ENCODE data around the gene SEL1L3.

Gene SEL1L3

DNA sequence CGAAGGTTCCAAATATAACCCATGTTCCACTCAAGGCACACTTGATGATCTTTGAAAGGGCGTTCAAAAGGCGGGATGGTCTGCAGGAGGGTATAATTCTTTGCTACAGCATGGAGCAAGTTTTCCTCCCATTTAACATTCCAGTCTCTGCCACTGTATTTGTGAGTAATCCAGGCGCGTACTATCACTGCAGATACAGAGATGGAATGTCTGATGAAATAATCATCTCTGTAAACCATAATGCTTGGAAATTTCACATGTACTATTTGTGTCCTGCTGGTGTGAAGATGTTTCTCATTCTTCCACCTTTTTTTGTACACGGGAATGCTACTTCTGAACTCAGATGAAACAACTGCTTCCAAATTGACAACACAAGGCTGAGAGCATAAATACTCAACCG is 15.5 kb downstream of the SEL1L3 start:
- no peak for DNase-seq (ENCODE audit: low read depth)

- no peak for DNase-seq (ENCODE audit: low read depth)
These were observed 16.7 kb downstream of the SEL1L3 start for GRCh38 chr4:25845841-25846653.

DNA sequence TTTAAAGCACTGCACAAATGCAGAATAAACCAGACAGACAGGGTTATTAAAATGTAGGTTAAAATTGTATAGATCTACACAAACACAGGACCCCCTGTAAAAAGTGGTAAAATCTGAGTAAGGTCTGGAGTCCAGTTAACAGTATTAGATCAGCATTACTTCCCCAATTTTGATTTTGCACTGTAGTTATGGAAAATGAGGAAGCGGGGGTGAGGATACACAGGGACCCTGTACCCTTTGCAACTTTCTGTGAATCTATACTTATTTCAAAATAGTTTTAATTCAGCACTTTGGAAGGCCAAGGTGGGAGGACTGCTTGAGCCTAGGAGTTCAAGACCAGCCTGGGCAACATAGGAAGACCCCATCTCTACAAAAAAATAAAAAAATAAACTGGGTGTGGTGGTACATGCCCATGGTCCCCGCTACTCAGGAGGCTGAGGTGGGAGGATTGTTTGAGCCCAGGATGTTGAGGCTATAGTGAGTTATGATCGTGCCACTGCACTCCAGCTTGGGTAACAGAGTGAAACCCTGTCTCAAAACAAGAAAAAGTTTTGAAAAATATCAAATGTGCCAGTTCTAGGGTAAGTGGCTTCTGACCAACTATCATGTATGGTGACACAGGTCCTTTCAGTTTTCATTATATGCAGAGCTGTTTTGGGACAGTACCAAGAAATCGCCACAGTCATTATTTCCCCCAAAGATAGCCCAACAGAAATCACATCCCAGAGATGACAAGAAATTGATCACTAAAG is 17.7 kb downstream of the SEL1L3 start:
- DNase-seq (ENCODE audit: low read depth): no peak

GRCh38 chr4:25843340-25844097 is 19.3 kb downstream of the SEL1L3 start:
- DNase-seq (ENCODE audit: low read depth): no peak

DNA sequence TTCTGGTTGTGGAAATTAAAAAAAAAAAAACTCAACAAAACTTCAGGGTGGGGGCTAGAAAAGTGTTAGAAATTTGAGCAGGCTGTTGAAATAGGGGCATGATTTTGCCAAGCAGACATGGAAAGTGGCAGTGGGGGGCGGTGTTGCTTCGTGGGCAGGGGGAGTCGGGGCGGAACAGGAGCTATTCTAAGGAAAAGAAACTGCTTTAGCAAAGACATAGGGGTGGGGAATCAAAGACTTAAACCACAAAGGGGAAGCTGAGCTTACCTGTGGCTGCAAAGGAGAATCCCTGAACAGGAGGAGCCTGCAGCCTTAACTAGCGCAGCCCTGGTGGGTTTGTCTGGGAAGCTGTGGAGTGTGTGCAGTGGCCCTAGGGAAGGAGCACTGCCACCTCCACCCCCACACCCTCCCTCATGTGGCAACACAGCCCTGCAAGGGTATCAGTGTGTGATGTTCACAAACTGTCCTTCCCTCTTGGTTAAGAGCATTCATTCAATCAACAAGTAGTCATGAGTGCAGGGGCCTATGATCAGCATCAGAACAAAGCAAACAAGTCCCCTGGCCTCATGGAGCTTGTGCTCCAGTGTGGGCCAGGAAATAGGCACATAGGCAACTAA is 20.5 kb downstream of the SEL1L3 start:
- no peak for DNase-seq (ENCODE audit: low read depth)

- no peak for DNase-seq (ENCODE audit: low read depth)
These were observed 23.1 kb downstream of the SEL1L3 start for GRCh38 chr4:25839687-25840086.

DNA sequence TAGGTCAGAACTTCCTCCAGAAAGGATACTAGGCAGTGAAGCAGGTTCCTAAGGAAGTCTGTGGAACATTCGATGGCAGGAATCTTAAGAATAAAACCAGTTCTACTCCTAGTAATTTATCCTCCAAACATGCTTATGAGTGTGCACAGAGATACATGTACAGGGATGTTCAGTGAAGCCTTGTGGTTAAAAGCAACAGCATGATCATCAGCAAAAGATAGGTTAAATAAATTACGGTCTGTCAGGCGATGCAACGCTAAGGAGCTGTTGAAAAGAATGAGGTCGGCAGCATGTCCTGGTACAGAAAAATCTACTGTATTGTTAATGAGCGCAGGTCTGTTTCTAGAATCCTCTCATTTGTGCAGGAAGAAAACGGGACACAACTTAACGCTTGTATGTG is 23.6 kb downstream of the SEL1L3 start:
- DNase-seq (ENCODE audit: low read depth): no peak

DNA sequence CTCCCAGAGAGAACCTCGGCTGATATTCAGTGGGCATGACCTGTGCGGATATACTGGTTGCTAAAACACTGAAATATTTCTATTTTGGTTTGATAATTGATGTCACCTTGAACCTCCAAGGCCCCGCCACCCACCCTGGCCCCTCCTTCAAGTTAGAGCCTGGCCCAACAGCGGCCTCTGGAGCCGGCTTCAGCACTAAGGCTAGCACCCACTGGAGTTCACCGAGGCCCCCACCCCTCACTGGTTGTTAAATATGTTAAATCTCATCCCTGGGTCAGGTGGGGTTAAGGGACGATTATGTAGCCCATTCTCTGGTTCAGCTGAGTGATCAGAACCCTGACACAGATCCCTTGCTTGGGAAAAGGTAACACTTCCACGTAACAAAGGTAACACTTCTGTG is 24.3 kb downstream of the SEL1L3 start:
- DNase-seq (ENCODE audit: low read depth): no peak

- DNase-seq (ENCODE audit: low read depth): no peak
These were observed 25.7 kb downstream of the SEL1L3 start for GRCh38 chr4:25837107-25837506.

GRCh38 chr4:25835384-25835783 is 27.4 kb downstream of the SEL1L3 start:
- DNase-seq (ENCODE audit: low read depth): no peak

GRCh38 chr4:25834411-25835107 is 28.2 kb downstream of the SEL1L3 start:
- DNase-seq (ENCODE audit: low read depth): no peak

DNA sequence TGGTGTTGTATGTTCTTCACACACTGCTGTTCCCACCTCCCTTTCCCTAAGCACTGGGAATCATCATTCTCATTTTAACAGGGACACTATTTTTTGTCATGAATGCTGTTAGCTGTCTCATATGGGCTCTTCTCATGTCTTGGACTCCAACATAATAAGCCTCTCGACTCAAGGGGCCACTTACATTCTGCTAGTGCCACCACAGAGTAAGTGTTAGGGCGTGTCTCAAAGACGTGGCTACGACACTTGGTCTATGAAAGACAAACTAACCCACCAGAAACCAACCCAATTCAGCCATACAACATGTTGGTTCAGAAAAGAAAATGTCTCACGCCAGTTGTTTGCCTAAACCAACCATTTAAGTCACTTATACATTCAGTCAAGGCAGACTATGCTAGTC is 32.2 kb downstream of the SEL1L3 start:
- no peak for DNase-seq (ENCODE audit: low read depth)

GRCh38 chr4:25827897-25828296 is 34.9 kb downstream of the SEL1L3 start:
- DNase-seq (ENCODE audit: low read depth): no peak

- DNase-seq (ENCODE audit: low read depth): no peak
These were observed 35.4 kb downstream of the SEL1L3 start for GRCh38 chr4:25827373-25827772.

DNA sequence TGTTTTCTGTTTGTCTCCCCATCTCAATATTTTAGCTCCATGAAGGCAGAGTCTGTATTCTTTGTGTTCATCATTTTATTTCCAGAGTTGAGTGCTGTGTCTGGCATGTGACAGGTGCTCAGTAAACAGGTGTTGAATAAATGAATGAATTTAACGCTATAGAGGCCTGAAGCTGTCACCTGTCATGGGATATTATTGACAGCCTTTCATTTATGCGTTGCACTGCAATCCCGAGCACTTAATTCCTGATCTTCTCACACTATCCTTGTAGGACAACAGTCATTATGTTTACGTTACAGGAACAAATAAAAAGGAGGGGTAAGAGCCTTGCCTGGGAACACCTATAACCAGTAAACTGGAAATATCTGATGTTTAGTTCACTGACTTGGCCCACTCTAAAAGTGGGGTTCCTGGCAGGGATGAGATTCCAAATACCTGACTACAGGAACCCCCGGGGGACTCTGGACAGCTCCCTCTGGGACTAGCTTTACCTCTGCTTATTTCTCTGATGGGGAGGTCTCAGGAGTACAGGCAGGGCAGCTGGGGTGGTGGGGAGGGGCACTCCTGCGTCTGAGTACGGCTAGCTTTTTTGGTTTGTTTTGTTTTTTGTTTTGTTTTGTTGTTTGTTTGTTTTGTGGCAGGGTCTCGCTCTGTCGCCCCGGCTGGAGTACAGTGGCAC is 36.6 kb downstream of the SEL1L3 start:
- DNase-seq (ENCODE audit: low read depth): no peak

DNA sequence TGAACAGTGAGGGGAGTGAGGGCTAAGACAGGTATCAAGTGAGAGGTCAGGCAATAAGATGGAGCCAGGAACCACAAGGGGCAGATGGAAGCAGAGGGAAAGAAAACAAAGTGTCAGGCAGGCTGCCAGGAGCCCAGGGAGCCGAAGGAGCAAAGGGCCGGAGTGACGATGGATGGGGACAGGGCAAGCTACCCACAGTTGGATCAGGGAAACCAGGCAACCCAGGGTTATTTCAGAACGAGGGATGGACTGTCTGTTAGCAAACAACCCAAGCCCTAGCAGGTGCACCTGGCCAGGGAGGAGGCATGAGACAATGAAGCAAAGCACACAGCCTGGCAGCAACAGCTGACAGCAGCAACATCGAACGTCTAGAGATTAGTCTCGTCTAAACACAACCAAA is 39.2 kb downstream of the SEL1L3 start:
- DNase-seq (ENCODE audit: low read depth): no peak

- no peak for DNase-seq (ENCODE audit: low read depth)
These were observed 40.9 kb downstream of the SEL1L3 start for GRCh38 chr4:25821899-25822298.

DNA sequence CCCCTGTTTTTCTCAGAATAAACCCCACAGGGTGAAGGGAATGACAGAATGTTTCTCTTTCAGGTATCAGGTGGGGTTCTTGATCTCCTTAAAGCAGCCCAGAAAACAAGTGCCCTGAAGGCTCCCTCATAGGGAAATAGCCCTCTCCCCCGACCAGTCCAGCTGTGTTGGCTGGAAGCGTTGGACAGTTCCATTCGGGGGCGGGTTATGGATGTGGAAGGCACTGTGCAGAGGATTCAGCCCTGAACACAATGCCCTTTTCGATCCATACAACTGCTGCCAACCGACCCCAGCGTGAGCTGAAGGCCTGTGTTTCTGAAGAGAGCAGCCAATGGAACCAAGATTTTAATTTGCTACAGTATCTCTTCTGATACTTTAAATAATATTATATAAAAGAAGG is 41.5 kb downstream of the SEL1L3 start:
- no peak for DNase-seq (ENCODE audit: low read depth)

GRCh38 chr4:25818876-25819275 is 43.9 kb downstream of the SEL1L3 start:
- no peak for DNase-seq (ENCODE audit: low read depth)

- DNase-seq (ENCODE audit: low read depth): peak; percentile 37
These were observed 44.4 kb downstream of the SEL1L3 start for GRCh38 chr4:25818371-25818871.
